Endodermal cell (in vitro differentiated cells): ENCODE data around the gene TOP3B. TPM values are rescaled to one million over a fixed set of nuclear protein-coding genes. Genes with fewer than 3 reads are reported as not detected.

ENCODE experiments used
- DNase-seq: peaks from one replicate; pipeline ENCODE4 v3.0.0-alpha.2; 2017
- H3K27ac ChIP-seq: 2 replicates; pipeline ENCODE4 v1.5.1; 2013; ENCODE audit warnings: mild to moderate bottlenecking, low read depth, low read length, moderate library complexity
- H3K27me3 ChIP-seq: 2 replicates; pipeline ENCODE4 v1.6.1; 2013; ENCODE audit warnings: mild to moderate bottlenecking, low read length, moderate library complexity; ENCODE audit not compliant: insufficient read depth, control insufficient read depth, poor library complexity, severe bottlenecking
- H3K36me3 ChIP-seq: 2 replicates; pipeline ENCODE4 v1.7.0; 2013; ENCODE audit warnings: mild to moderate bottlenecking, low read length, moderate library complexity; ENCODE audit not compliant: control insufficient read depth, insufficient read depth
- H3K4me1 ChIP-seq: one replicate; pipeline ENCODE4 v1.7.0; 2013; ENCODE audit warnings: low read length; ENCODE audit not compliant: control insufficient read depth, insufficient read depth
- H3K4me3 ChIP-seq: 2 replicates; pipeline ENCODE4 v1.5.1; 2013; ENCODE audit warnings: mild to moderate bottlenecking, low read length, moderate library complexity
- H3K9ac ChIP-seq: 2 replicates; pipeline ENCODE4 v1.6.1; 2013; ENCODE audit warnings: mild to moderate bottlenecking, low read length, moderate library complexity; ENCODE audit not compliant: poor library complexity, severe bottlenecking; ENCODE audit errors: extremely low read depth
- H3K9me3 ChIP-seq: 2 replicates; pipeline ENCODE4 v1.6.1; 2013; ENCODE audit warnings: mild to moderate bottlenecking, low read length, moderate library complexity; ENCODE audit not compliant: control insufficient read depth
- H3K27ac Mint-ChIP-seq: 2 replicates; pipeline ENCODE4 v1.8.0; 2020; ENCODE audit warnings: mixed read lengths
- H3K27me3 Mint-ChIP-seq: 2 replicates; pipeline ENCODE4 v1.8.0; 2021; ENCODE audit warnings: mild to moderate bottlenecking, mixed read lengths; ENCODE audit not compliant: insufficient read depth
- H3K36me3 Mint-ChIP-seq: 2 replicates; pipeline ENCODE4 v1.8.0; 2020; ENCODE audit warnings: low read depth, mixed read lengths
- H3K4me1 Mint-ChIP-seq: 2 replicates; pipeline ENCODE4 v1.8.0; 2020; ENCODE audit warnings: mixed read lengths
- H3K4me3 Mint-ChIP-seq: 2 replicates; pipeline ENCODE4 v1.8.0; 2020; ENCODE audit warnings: mild to moderate bottlenecking, moderate library complexity, mixed read lengths
- H3K9me3 Mint-ChIP-seq: 2 replicates; pipeline ENCODE4 v1.8.0; 2020; ENCODE audit warnings: mild to moderate bottlenecking, mixed read lengths
- WGBS, 2 experiments: methylation state at CpG; one replicate each; pipeline versions ENCODE4 v1.1.5 to v1.1.7; 2013; ENCODE audit warnings: missing lambda C conversion rate in 2 of 2, mixed read lengths in 1 of 2; ENCODE audit not compliant: insufficient coverage in 1 of 2, insufficient read length in 1 of 2; 5-methylcytosine and 5-hydroxymethylcytosine counted together
- total RNA-seq, 2 donors: library from RNA; stranded (reverse); fragmentation: NEBNext Ultra II Directional in 1 of 2; extraction: Animal tissue kit (Norgen Biotek cat#: 25700) in 1 of 2; gene quantifications; 2 replicates in 1 of 2; 3 replicates in 1 of 2; pipeline ENCODE4 v1.2.1, GENCODE V29; 2021
- TF ChIP-seq, protein P1 (sequence below): fragments of 200-600 bp; sonication (generic); conservative IDR thresholded peaks from 2 replicates; pipeline ENCODE4 v1.5.0; 2021; ENCODE audit warnings: antibody characterized with exemption, mild to moderate bottlenecking

The TOP3B gene
- total RNA-seq, 2 donors from 2014 or later = 68.8 to 71.9 TPM

DNA sequence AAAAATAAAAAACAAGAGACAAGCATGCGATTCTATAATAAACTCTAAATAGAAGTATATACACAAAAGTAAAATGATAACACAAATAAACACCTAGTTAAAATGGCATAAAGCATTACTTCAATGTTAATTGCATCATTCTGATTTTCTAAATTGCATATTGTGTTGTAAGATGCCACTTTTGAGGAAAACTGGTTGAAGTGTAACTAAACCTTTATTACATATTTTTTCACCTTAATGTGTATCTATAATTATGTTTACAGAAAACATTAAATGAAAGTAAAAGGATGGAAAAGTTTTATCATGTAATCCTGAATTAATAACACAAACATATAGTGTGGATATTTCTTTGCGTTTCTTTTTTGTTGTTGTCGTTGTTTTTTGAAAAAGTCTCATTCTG is 45.4 kb upstream of the TOP3B start:
- no peaks in the 10 kb centered on the region for H3K9me3 ChIP-seq
- Mint-ChIP-seq H3K4me1 (no peaks in the 10 kb centered on the region), H3K27me3 (peaks cover 42% of the 10 kb centered on the region), H3K36me3 (no peaks in the 10 kb centered on the region), H3K4me3 (no peak overlapping the region), H3K27ac (no peak overlapping the region), H3K9me3 (no peaks in the 10 kb centered on the region)
- no peak overlapping the region for H3K27ac ChIP-seq
- no peaks in the 10 kb centered on the region for H3K4me1 ChIP-seq
- TF ChIP-seq, protein P1, sequence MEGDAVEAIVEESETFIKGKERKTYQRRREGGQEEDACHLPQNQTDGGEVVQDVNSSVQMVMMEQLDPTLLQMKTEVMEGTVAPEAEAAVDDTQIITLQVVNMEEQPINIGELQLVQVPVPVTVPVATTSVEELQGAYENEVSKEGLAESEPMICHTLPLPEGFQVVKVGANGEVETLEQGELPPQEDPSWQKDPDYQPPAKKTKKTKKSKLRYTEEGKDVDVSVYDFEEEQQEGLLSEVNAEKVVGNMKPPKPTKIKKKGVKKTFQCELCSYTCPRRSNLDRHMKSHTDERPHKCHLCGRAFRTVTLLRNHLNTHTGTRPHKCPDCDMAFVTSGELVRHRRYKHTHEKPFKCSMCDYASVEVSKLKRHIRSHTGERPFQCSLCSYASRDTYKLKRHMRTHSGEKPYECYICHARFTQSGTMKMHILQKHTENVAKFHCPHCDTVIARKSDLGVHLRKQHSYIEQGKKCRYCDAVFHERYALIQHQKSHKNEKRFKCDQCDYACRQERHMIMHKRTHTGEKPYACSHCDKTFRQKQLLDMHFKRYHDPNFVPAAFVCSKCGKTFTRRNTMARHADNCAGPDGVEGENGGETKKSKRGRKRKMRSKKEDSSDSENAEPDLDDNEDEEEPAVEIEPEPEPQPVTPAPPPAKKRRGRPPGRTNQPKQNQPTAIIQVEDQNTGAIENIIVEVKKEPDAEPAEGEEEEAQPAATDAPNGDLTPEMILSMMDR = no peak
- no peak for DNase-seq
- no peak overlapping the region for H3K4me3 ChIP-seq
- no peaks in the 10 kb centered on the region for H3K36me3 ChIP-seq
- no peak overlapping the region for H3K9ac ChIP-seq
- H3K27me3 ChIP-seq = peaks cover 12% of the 10 kb centered on the region
- WGBS, 2 experiments = 100% methylated on average over 2 of the region's 3 CpGs; no CpG with 5 or more reads in 1 of the 2 experiments

DNA sequence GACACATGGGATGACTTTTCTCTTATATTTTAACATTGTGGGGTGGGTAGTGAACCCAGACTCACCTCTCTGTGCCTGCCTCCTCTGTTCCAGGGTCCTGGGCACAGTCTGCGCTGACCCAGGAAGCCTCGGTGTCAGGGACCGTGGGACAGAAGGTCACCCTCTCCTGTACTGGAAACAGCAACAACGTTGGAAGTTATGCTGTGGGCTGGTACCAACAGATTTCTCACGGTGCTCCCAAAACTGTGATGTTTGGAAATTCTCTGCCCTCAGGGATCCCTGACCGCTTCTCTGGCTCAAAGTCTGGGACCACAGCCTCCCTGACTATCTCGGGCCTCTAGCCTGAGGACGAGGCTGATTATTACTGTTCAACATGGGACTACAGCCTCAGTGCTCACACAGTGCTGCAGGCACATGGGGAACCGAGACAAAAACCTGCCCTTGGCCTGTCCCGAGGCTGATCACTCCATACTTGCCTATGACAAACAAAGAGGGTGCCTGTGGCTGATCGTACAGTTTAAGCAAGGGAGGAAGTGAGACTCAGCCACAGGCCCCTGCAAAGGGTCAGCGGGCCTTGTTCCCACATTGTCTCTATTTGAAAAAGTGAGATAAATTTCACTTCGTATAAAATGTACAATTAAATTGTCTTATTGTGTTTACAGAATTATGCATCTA is 43.7 kb upstream of the TOP3B start:
- no peak for DNase-seq
- Mint-ChIP-seq H3K9me3 (no peaks in the 10 kb centered on the region), H3K27me3 (peaks cover 29% of the 10 kb centered on the region), H3K36me3 (no peaks in the 10 kb centered on the region), H3K27ac (no peak overlapping the region), H3K4me1 (peaks cover 7% of the 10 kb centered on the region), H3K4me3 (no peak overlapping the region)
- Histone ChIP-seq H3K4me1 (peaks cover 10% of the 10 kb centered on the region), H3K9ac (no peak overlapping the region), H3K27ac (no peak overlapping the region), H3K27me3 (no peaks in the 10 kb centered on the region), H3K9me3 (no peaks in the 10 kb centered on the region), H3K36me3 (no peaks in the 10 kb centered on the region), H3K4me3 (no peak overlapping the region)
- 85 to 87% methylated on average over 7 to 12 of the region's 13 CpGs for WGBS, 2 experiments
- TF ChIP-seq, protein P1 = no peak

- no peak overlapping the region for H3K4me3 ChIP-seq
- no peaks in the 10 kb centered on the region for H3K27me3 ChIP-seq
- TF ChIP-seq, protein P1 = no peak
- no peak overlapping the region for H3K9ac ChIP-seq
- Mint-ChIP-seq H3K27ac (no peak overlapping the region), H3K36me3 (no peaks in the 10 kb centered on the region), H3K9me3 (no peaks in the 10 kb centered on the region), H3K4me1 (peaks cover 9% of the 10 kb centered on the region), H3K4me3 (no peak overlapping the region), H3K27me3 (peaks cover 22% of the 10 kb centered on the region)
- DNase-seq = no peak
- H3K36me3 ChIP-seq = no peaks in the 10 kb centered on the region
- H3K4me1 ChIP-seq = peaks cover 10% of the 10 kb centered on the region
- no peaks in the 10 kb centered on the region for H3K9me3 ChIP-seq
- WGBS, 2 experiments = 92 to 100% methylated on average over 1 to 7 of the region's 7 CpGs
- no peak overlapping the region for H3K27ac ChIP-seq
These were observed 43.0 kb upstream of the TOP3B start for GRCh38 chr22:22025320-22026156.
